GM19238 (cell line): ENCODE data around the gene GTF2F2.
"Not testable (repeated sequence)": the region's sequence is repeated elsewhere in the genome, so short reads cannot be mapped to it uniquely, and the experiment has no call there.

Experiments
- DNase-seq: peaks from one replicate; pipeline ENCODE4 v3.0.0; 2011; ENCODE audit warnings: low spot score; ENCODE audit not compliant: insufficient read length

GTF2F2 gene

GRCh38 chr13:45178349-45179162, 58.2 kb downstream of the GTF2F2 start:
- DNase-seq, result no peak

- no peak for DNase-seq
These were observed 59.1 kb downstream of the GTF2F2 start for GRCh38 chr13:45179428-45179827.

- DNase-seq, result no peak
These were observed 60.0 kb downstream of the GTF2F2 start for GRCh38 chr13:45180303-45180702.

- DNase-seq, result no peak
These were observed 60.6 kb downstream of the GTF2F2 start for GRCh38 chr13:45180713-45181601.

GRCh38 chr13:45184693-45185092, 64.4 kb downstream of the GTF2F2 start:
- no peak for DNase-seq

- DNase-seq, result no peak
These were observed 65.0 kb downstream of the GTF2F2 start for GRCh38 chr13:45185286-45185685.

- DNase-seq, result not testable (repeated sequence)
These were observed 68.8 kb downstream of the GTF2F2 start for GRCh38 chr13:45189077-45189476.

- DNase-seq, result not testable (repeated sequence)
These were observed 69.2 kb downstream of the GTF2F2 start for GRCh38 chr13:45189511-45189910.

- no peak for DNase-seq
These were observed 71.6 kb downstream of the GTF2F2 start for GRCh38 chr13:45191874-45192273.

GRCh38 chr13:45194081-45194939, 74.0 kb downstream of the GTF2F2 start:
- no peak for DNase-seq

GRCh38 chr13:45195421-45195820, 75.1 kb downstream of the GTF2F2 start:
- DNase-seq, result no peak

GRCh38 chr13:45196096-45196495, 75.8 kb downstream of the GTF2F2 start:
- no peak for DNase-seq

GRCh38 chr13:45196622-45197021, 76.3 kb downstream of the GTF2F2 start:
- DNase-seq, result no peak

- DNase-seq, result no peak
These were observed 77.7 kb downstream of the GTF2F2 start for GRCh38 chr13:45198041-45198440.

- no peak for DNase-seq
These were observed 78.6 kb downstream of the GTF2F2 start for GRCh38 chr13:45198924-45199323.

GRCh38 chr13:45199711-45200110, 79.4 kb downstream of the GTF2F2 start:
- no peak for DNase-seq

GRCh38 chr13:45200701-45201232, 80.5 kb downstream of the GTF2F2 start, which contains the start of gene KCTD4:
Gene KCTD4, minus strand, starts transcription at chr13:45201045. Its CDS starts 6,478 bp downstream, at chr13:45194567.
- no peak for DNase-seq

GRCh38 chr13:45205124-45205523, 84.8 kb downstream of the GTF2F2 start:
- no peak for DNase-seq

GRCh38 chr13:45206340-45206739, 86.0 kb downstream of the GTF2F2 start:
- DNase-seq, result no peak

- DNase-seq, result no peak
These were observed 87.0 kb downstream of the GTF2F2 start for GRCh38 chr13:45207319-45207718.

- DNase-seq, result no peak
These were observed 87.8 kb downstream of the GTF2F2 start for GRCh38 chr13:45208132-45208531.
